Mammary microvascular endothelial cell (primary cell): ENCODE results near the gene SUCO. TPM values are rescaled to one million over a fixed set of nuclear protein-coding genes. Genes with fewer than 3 reads are reported as not detected.

Experiments used
- total RNA-seq: library from RNA; depleted of rRNA; stranded (reverse); fragments of >200 nt; gene quantifications from 2 replicates; pipeline ENCODE4 v1.2.3, GENCODE V29; 2015

SUCO gene
- 16.0 and 17.7 TPM in 2 replicates for total RNA-seq

GRCh38 chr1:172532700-172533512 lies at the start of gene SUCO:
Gene SUCO, plus strand, starts transcription at chr1:172533150. Its CDS starts 286 bp downstream, at chr1:172533436.

GRCh38 chr1:172658871-172659453 lies 126.0 kb downstream of the SUCO start, which contains the start of gene FASLG:
Gene FASLG, plus strand, starts transcription at chr1:172659103. Its CDS starts 99 bp downstream, at chr1:172659202.

Other genes with a start within 250 kb of the SUCO start
- gene C1orf105, start 112.5 kb upstream of the SUCO start, total RNA-seq: not detected in 2 replicates
- gene PIGC, start 89.1 kb upstream of the SUCO start, total RNA-seq: 18.5 and 18.9 TPM in 2 replicates
- gene FASLG, start 126.0 kb downstream of the SUCO start, total RNA-seq: not detected in 2 replicates